GM23338 (cell line): ENCODE data around the gene L3MBTL4. TPM values are rescaled to one million over a fixed set of nuclear protein-coding genes. Genes with fewer than 3 reads are reported as not detected.

ENCODE experiments used
- ATAC-seq: fragments of 200-7000 bp; cut with Tn5 transposase; 3 replicates; pipeline ENCODE4 v1.9.1; 2020
- DNase-seq: peaks from one replicate; pipeline ENCODE4 v3.0.0-alpha.2; 2015; ENCODE audit warnings: low spot score
- H2AFZ ChIP-seq: fragments of 200-600 bp; sonication (generic); 2 replicates; pipeline ENCODE4 v1.8.0; 2016; ENCODE audit warnings: antibody characterized with exemption, mild to moderate bottlenecking, moderate library complexity
- H3F3A ChIP-seq: fragments of 200-600 bp; sonication (generic); replicated peaks from 2 replicates; pipeline ENCODE4 v1.8.0; 2017; ENCODE audit warnings: antibody characterized with exemption, mixed run types, low read depth
- H3K27ac ChIP-seq: fragments of 200-600 bp; sonication (generic); 2 replicates; pipeline ENCODE4 v1.6.1; 2016; ENCODE audit warnings: low read depth
- H3K27me3 ChIP-seq: fragments of 200-600 bp; sonication (generic); 2 replicates; pipeline ENCODE4 v1.8.0; 2016; ENCODE audit warnings: mild to moderate bottlenecking, mixed run types, moderate library complexity; ENCODE audit not compliant: insufficient read depth
- H3K36me3 ChIP-seq: fragments of 200-600 bp; sonication (generic); 2 replicates; pipeline ENCODE4 v1.8.0; 2016; ENCODE audit warnings: mild to moderate bottlenecking; ENCODE audit not compliant: insufficient read depth
- H3K4me1 ChIP-seq: fragments of 200-600 bp; sonication (generic); 2 replicates; pipeline ENCODE4 v1.8.0; 2016; ENCODE audit warnings: mild to moderate bottlenecking, moderate library complexity; ENCODE audit not compliant: insufficient read depth
- H3K4me2 ChIP-seq: fragments of 200-600 bp; sonication (generic); 2 replicates; pipeline ENCODE4 v1.7.1; 2017; ENCODE audit warnings: mixed run types
- H3K4me3 ChIP-seq: fragments of 200-600 bp; sonication (generic); 2 replicates; pipeline ENCODE4 v1.6.1; 2016; ENCODE audit warnings: mixed run types
- H3K79me2 ChIP-seq: fragments of 200-600 bp; sonication (generic); replicated peaks from 2 replicates; pipeline ENCODE4 v1.8.0; 2017; ENCODE audit warnings: mild to moderate bottlenecking; ENCODE audit not compliant: insufficient read depth
- H3K9me2 ChIP-seq: fragments of 200-600 bp; sonication (generic); 2 replicates; pipeline ENCODE4 v1.8.0; 2017; ENCODE audit not compliant: insufficient read depth
- H4K20me1 ChIP-seq: fragments of 200-600 bp; sonication (generic); replicated peaks from 2 replicates; pipeline ENCODE4 v1.8.0; 2017; ENCODE audit warnings: mild to moderate bottlenecking; ENCODE audit not compliant: insufficient read depth
- H3K27ac Mint-ChIP-seq: 2 replicates; pipeline ENCODE4 v1.8.0; 2020; ENCODE audit warnings: inconsistent platforms, mild to moderate bottlenecking, moderate library complexity, mixed read lengths
- H3K27me3 Mint-ChIP-seq: 3 replicates; pipeline ENCODE4 v1.8.0; 2022; ENCODE audit warnings: low read depth, mild to moderate bottlenecking, moderate library complexity, mixed read lengths, inconsistent platforms; ENCODE audit not compliant: insufficient read depth, poor library complexity
- H3K36me3 Mint-ChIP-seq: 3 replicates; pipeline ENCODE4 v1.8.0; 2021; ENCODE audit warnings: low read depth, mild to moderate bottlenecking, inconsistent platforms, moderate library complexity, mixed read lengths
- H3K4me1 Mint-ChIP-seq: 3 replicates; pipeline ENCODE4 v1.8.0; 2020; ENCODE audit warnings: mild to moderate bottlenecking, inconsistent platforms, mixed read lengths
- H3K4me3 Mint-ChIP-seq: 3 replicates; pipeline ENCODE4 v1.8.0; 2021; ENCODE audit warnings: moderate library complexity, mild to moderate bottlenecking, inconsistent platforms, mixed read lengths
- H3K9me3 Mint-ChIP-seq: 3 replicates; pipeline ENCODE4 v1.8.0; 2020; ENCODE audit warnings: moderate library complexity, mild to moderate bottlenecking, inconsistent platforms, mixed read lengths
- CREB1 ChIP-seq: fragments of 250-450 bp; sonication (Bioruptor Pico); IDR thresholded peaks from 2 replicates; pipeline ENCODE4 v1.5.0; 2020; ENCODE audit warnings: low read depth, mild to moderate bottlenecking, moderate library complexity
- EZH2 ChIP-seq: fragments of 200-600 bp; sonication (generic); IDR thresholded peaks from one replicate; pipeline ENCODE4 v1.8.0; 2017; ENCODE audit warnings: antibody characterized with exemption, mild to moderate bottlenecking, low read depth; ENCODE audit not compliant: unreplicated experiment
- EZH2phosphoT487 ChIP-seq: fragments of 200-600 bp; sonication (generic); IDR thresholded peaks from one replicate; pipeline ENCODE4 v1.8.1; 2018; ENCODE audit warnings: antibody characterized with exemption; ENCODE audit not compliant: unreplicated experiment
- NANOG ChIP-seq: IDR thresholded peaks from 2 replicates; pipeline ENCODE4 v1.6.1; 2016; ENCODE audit warnings: antibody characterized with exemption, borderline replicate concordance
- ZNF331 ChIP-seq: fragments of 250-450 bp; sonication (Bioruptor Pico); IDR thresholded peaks from 2 replicates; pipeline ENCODE4 v1.5.0; 2020; ENCODE audit warnings: low read depth, mild to moderate bottlenecking, moderate library complexity
- polyA plus RNA-seq: library from polyadenylated mRNA; unstranded; fragments of >200 nt; fragmentation: Nextera tagmentation; extraction: Ambion mirVana; gene quantifications from 2 replicates; pipeline ENCODE4 v1.2.1, GENCODE V29; 2016
- total RNA-seq: library from RNA; depleted of rRNA; stranded (reverse); fragments of >200 nt; shearing (Covaris generic); gene quantifications from 2 replicates; pipeline ENCODE4 v1.2.3, GENCODE V29; 2014
- TF ChIP-seq, protein P1 (sequence below): IDR thresholded peaks from one replicate; pipeline ENCODE4 v1.6.1; 2018; ENCODE audit warnings: antibody characterized with exemption; ENCODE audit not compliant: unreplicated experiment
- TF ChIP-seq, protein P2 (sequence below): IDR thresholded peaks from 2 replicates; pipeline ENCODE4 v1.6.1; 2016; ENCODE audit warnings: antibody characterized with exemption
- TF ChIP-seq, protein P3 (sequence below): fragments of 250-450 bp; sonication (Bioruptor Pico); IDR thresholded peaks from 2 replicates; pipeline ENCODE4 v1.5.0; 2020; ENCODE audit warnings: mild to moderate bottlenecking, moderate library complexity

The L3MBTL4 gene
- total and polyA plus RNA-seq, 2 experiments from 2014 or later, result 0.48 to 2.8 TPM

DNA sequence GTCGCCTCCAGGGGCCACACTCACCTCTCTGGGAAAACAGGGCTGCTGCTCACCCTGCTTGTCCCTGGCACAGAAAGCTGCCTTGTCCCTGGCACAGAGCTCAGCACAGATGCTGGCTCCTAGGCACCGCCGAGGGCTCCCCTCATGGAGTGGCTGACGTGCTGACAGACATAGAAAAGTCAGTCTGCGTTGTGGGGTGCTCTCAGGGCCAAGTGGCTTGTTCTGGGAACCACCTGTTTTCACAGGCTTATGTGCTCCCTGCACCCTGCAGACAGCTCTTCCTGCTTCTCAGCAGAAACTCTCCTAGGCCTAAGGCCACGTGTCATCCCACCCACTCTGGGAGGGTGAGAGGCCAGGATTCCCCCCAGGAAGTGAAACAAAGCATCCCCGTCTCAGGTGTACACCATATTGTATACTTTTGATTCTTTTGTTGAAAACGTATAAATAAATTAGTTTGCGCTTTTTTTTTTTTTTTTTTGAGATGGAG is 434.7 kb downstream of the L3MBTL4 start:
- no peak overlapping the region for H3K4me3 Mint-ChIP-seq
- Histone ChIP-seq H3F3A (no peaks in the 10 kb centered on the region), H2AFZ (no peak overlapping the region), H4K20me1 (no peaks in the 10 kb centered on the region), H3K9me2 (0 out of 2 replicates have a peak, but pooled peaks cover 5% of the 10 kb centered on the region), H3K4me2 (no peak overlapping the region), H3K27me3 (no peaks in the 10 kb centered on the region), H3K79me2 (no peaks in the 10 kb centered on the region), H3K4me3 (no peak overlapping the region), H3K36me3 (no peaks in the 10 kb centered on the region), H3K4me1 (no peaks in the 10 kb centered on the region), H3K27ac (no peak overlapping the region)
- H3K27me3 Mint-ChIP-seq, result peaks cover 3% of the 10 kb centered on the region
- no peaks in the 10 kb centered on the region; the same call in 2 of the 3 replicates for H3K36me3 Mint-ChIP-seq
- ATAC-seq (peak; percentile 66), DNase-seq (no peak)
- no peaks in the 10 kb centered on the region for H3K9me3 Mint-ChIP-seq
- H3K4me1 Mint-ChIP-seq, result peaks cover 29% of the 10 kb centered on the region
- no peak for TF ChIP-seq NANOG
- TF ChIP-seq, protein P1, sequence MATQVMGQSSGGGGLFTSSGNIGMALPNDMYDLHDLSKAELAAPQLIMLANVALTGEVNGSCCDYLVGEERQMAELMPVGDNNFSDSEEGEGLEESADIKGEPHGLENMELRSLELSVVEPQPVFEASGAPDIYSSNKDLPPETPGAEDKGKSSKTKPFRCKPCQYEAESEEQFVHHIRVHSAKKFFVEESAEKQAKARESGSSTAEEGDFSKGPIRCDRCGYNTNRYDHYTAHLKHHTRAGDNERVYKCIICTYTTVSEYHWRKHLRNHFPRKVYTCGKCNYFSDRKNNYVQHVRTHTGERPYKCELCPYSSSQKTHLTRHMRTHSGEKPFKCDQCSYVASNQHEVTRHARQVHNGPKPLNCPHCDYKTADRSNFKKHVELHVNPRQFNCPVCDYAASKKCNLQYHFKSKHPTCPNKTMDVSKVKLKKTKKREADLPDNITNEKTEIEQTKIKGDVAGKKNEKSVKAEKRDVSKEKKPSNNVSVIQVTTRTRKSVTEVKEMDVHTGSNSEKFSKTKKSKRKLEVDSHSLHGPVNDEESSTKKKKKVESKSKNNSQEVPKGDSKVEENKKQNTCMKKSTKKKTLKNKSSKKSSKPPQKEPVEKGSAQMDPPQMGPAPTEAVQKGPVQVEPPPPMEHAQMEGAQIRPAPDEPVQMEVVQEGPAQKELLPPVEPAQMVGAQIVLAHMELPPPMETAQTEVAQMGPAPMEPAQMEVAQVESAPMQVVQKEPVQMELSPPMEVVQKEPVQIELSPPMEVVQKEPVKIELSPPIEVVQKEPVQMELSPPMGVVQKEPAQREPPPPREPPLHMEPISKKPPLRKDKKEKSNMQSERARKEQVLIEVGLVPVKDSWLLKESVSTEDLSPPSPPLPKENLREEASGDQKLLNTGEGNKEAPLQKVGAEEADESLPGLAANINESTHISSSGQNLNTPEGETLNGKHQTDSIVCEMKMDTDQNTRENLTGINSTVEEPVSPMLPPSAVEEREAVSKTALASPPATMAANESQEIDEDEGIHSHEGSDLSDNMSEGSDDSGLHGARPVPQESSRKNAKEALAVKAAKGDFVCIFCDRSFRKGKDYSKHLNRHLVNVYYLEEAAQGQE, result no peak
- TF ChIP-seq, protein P2, sequence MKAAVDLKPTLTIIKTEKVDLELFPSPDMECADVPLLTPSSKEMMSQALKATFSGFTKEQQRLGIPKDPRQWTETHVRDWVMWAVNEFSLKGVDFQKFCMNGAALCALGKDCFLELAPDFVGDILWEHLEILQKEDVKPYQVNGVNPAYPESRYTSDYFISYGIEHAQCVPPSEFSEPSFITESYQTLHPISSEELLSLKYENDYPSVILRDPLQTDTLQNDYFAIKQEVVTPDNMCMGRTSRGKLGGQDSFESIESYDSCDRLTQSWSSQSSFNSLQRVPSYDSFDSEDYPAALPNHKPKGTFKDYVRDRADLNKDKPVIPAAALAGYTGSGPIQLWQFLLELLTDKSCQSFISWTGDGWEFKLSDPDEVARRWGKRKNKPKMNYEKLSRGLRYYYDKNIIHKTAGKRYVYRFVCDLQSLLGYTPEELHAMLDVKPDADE, result no peak
- no peak for TF ChIP-seq CREB1 (CRISPR knock-in tag)
- TF ChIP-seq, protein P3, sequence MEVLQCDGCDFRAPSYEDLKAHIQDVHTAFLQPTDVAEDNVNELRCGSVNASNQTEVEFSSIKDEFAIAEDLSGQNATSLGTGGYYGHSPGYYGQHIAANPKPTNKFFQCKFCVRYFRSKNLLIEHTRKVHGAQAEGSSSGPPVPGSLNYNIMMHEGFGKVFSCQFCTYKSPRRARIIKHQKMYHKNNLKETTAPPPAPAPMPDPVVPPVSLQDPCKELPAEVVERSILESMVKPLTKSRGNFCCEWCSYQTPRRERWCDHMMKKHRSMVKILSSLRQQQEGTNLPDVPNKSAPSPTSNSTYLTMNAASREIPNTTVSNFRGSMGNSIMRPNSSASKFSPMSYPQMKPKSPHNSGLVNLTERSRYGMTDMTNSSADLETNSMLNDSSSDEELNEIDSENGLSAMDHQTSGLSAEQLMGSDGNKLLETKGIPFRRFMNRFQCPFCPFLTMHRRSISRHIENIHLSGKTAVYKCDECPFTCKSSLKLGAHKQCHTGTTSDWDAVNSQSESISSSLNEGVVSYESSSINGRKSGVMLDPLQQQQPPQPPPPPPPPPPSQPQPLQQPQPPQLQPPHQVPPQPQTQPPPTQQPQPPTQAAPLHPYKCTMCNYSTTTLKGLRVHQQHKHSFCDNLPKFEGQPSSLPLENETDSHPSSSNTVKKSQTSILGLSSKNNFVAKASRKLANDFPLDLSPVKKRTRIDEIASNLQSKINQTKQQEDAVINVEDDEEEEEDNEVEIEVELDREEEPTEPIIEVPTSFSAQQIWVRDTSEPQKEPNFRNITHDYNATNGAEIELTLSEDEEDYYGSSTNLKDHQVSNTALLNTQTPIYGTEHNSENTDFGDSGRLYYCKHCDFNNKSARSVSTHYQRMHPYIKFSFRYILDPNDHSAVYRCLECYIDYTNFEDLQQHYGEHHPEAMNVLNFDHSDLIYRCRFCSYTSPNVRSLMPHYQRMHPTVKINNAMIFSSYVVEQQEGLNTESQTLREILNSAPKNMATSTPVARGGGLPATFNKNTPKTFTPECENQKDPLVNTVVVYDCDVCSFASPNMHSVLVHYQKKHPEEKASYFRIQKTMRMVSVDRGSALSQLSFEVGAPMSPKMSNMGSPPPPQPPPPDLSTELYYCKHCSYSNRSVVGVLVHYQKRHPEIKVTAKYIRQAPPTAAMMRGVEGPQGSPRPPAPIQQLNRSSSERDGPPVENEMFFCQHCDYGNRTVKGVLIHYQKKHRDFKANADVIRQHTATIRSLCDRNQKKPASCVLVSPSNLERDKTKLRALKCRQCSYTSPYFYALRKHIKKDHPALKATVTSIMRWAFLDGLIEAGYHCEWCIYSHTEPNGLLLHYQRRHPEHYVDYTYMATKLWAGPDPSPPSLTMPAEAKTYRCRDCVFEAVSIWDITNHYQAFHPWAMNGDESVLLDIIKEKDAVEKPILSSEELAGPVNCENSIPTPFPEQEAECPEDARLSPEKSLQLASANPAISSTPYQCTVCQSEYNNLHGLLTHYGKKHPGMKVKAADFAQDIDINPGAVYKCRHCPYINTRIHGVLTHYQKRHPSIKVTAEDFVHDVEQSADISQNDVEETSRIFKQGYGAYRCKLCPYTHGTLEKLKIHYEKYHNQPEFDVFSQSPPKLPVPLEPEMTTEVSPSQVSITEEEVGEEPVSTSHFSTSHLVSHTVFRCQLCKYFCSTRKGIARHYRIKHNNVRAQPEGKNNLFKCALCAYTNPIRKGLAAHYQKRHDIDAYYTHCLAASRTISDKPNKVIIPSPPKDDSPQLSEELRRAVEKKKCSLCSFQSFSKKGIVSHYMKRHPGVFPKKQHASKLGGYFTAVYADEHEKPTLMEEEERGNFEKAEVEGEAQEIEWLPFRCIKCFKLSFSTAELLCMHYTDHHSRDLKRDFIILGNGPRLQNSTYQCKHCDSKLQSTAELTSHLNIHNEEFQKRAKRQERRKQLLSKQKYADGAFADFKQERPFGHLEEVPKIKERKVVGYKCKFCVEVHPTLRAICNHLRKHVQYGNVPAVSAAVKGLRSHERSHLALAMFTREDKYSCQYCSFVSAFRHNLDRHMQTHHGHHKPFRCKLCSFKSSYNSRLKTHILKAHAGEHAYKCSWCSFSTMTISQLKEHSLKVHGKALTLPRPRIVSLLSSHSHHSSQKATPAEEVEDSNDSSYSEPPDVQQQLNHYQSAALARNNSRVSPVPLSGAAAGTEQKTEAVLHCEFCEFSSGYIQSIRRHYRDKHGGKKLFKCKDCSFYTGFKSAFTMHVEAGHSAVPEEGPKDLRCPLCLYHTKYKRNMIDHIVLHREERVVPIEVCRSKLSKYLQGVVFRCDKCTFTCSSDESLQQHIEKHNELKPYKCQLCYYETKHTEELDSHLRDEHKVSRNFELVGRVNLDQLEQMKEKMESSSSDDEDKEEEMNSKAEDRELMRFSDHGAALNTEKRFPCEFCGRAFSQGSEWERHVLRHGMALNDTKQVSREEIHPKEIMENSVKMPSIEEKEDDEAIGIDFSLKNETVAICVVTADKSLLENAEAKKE (CRISPR knock-in tag), result no peak
- TF ChIP-seq EZH2, result no peak
- no peak for TF ChIP-seq EZH2phosphoT487
- TF ChIP-seq ZNF331 (CRISPR knock-in tag), result no peak
- no peak overlapping the region for H3K27ac Mint-ChIP-seq
